Prostate gland (tissue), 2 donors: Measurements from ENCODE around the gene TTBK2. TPM values are rescaled to one million over a fixed set of nuclear protein-coding genes. Genes with fewer than 3 reads are reported as not detected.

Source experiments
- DNase-seq: peaks from one replicate; pipeline ENCODE4 v3.0.0-alpha.2; 2019; ENCODE audit warnings: low spot score
- H3K27ac ChIP-seq, 2 donors: fragments of 200-600 bp; sonication (generic); 2 replicates each; pipeline ENCODE4 v1.5.1; 2017 to 2019
- H3K27me3 ChIP-seq: fragments of 200-600 bp; sonication (generic); replicated peaks from 2 replicates; pipeline ENCODE4 v1.5.1; 2019; ENCODE audit not compliant: insufficient read depth
- H3K36me3 ChIP-seq, 2 donors: fragments of 200-600 bp; sonication (generic); 1 replicate in 1 of 2; 2 replicates in 1 of 2; pipeline versions ENCODE4 v1.5.1 to v1.8.1; 2017 to 2019
- H3K4me1 ChIP-seq: fragments of 200-600 bp; sonication (generic); replicated peaks from 2 replicates; pipeline ENCODE4 v1.5.1; 2019
- H3K4me3 ChIP-seq, 2 donors: fragments of 200-600 bp; sonication (generic); 2 replicates each; pipeline ENCODE4 v1.5.1; 2017 to 2019
- H3K9me3 ChIP-seq: fragments of 200-600 bp; sonication (generic); 2 replicates; pipeline ENCODE4 v1.5.1; 2017
- CTCF ChIP-seq, 4 experiments: fragments of 200-600 bp in 2 of 4; fragments of 450-650 bp in 2 of 4; sonication (generic) in 2 of 4; IDR thresholded peaks; 1 replicate in 3 of 4; 2 replicates in 1 of 4; pipeline ENCODE4 v1.5.1; 2016 to 2019; ENCODE audit warnings: antibody characterized with exemption in 4 of 4, mild to moderate bottlenecking in 2 of 4, moderate library complexity in 2 of 4
- POLR2A ChIP-seq: fragments of 450-650 bp; IDR thresholded peaks from one replicate; pipeline ENCODE4 v1.6.1; 2016; ENCODE audit warnings: antibody characterized with exemption, mild to moderate bottlenecking
- POLR2AphosphoS5 ChIP-seq: sonication (generic); formaldehyde crosslinking; IDR thresholded peaks from one replicate; pipeline ENCODE4 v1.6.1; 2017; ENCODE audit warnings: antibody characterized with exemption
- WGBS: methylation state at CpG from one replicate; pipeline ENCODE4 v1.1.5; 2018; 5-methylcytosine and 5-hydroxymethylcytosine counted together
- intact Hi-C: fragments of 100-400 bp; cut with DNase I; formaldehyde crosslinking; loops from one replicate; pipeline ENCODE4 v1.14.2; 2022
- total RNA-seq, 2 donors: library from RNA; depleted of rRNA; stranded (reverse); fragments of >200 nt; gene quantifications; one replicate each; pipeline ENCODE4 v1.1.0, GENCODE V29; 2016

TTBK2 gene
- total RNA-seq, 2 donors from 2014 or later = 20.4 to 30.3 TPM

GRCh38 chr15:42915654-42916315, 4.8 kb downstream of the TTBK2 start:
- WGBS = 95% methylated on average over 3 of the region's 3 CpGs
- TF ChIP-seq CTCF (IDR thresholded peaks at IDR 0.05) (no peak), POLR2AphosphoS5 (no peak), POLR2A (no peak)
- H3K36me3 ChIP-seq = no peaks in the 10 kb centered on the region
- intact Hi-C loops = no loop called here
- no peak for DNase-seq
- no peak overlapping the region for H3K27ac ChIP-seq
- H3K4me3 ChIP-seq = no peak overlapping the region
- H3K9me3 ChIP-seq = no peaks in the 10 kb centered on the region
- H3K4me1 ChIP-seq = no peaks in the 10 kb centered on the region
- no peaks in the 10 kb centered on the region for H3K27me3 ChIP-seq

- Histone ChIP-seq H3K27me3 (no peaks in the 10 kb centered on the region), H3K9me3 (no peaks in the 10 kb centered on the region), H3K27ac (no peak overlapping the region), H3K4me1 (no peaks in the 10 kb centered on the region), H3K36me3 (no peaks in the 10 kb centered on the region), H3K4me3 (no peak overlapping the region)
- no peak for DNase-seq
- intact Hi-C loops = no loop called here
- TF ChIP-seq CTCF (IDR thresholded peaks at IDR 0.05) (no peak), POLR2A (no peak), POLR2AphosphoS5 (no peak)
- 80% methylated on average over 5 of the region's 5 CpGs for WGBS
These were observed 5.7 kb downstream of the TTBK2 start for GRCh38 chr15:42914728-42915497.

- Histone ChIP-seq H3K27me3 (no peaks in the 10 kb centered on the region), H3K4me1 (no peaks in the 10 kb centered on the region), H3K4me3 (no peak overlapping the region), H3K36me3 (no peaks in the 10 kb centered on the region), H3K9me3 (no peaks in the 10 kb centered on the region), H3K27ac (no peak overlapping the region)
- TF ChIP-seq POLR2AphosphoS5 (no peak), CTCF (IDR thresholded peaks at IDR 0.05) (no peak), POLR2A (no peak)
- WGBS = 94% methylated on average over 5 of the region's 5 CpGs
- intact Hi-C loops = no loop called here
- DNase-seq = no peak
These were observed 9.5 kb downstream of the TTBK2 start for GRCh38 chr15:42911058-42911592.

- H3K36me3 ChIP-seq = no peaks in the 10 kb centered on the region
- DNase-seq = no peak
- TF ChIP-seq POLR2AphosphoS5 (no peak), POLR2A (no peak), CTCF (IDR thresholded peaks at IDR 0.05) (no peak)
- no peak overlapping the region for H3K4me3 ChIP-seq
- intact Hi-C loops = no loop called here
- no peaks in the 10 kb centered on the region for H3K27me3 ChIP-seq
- H3K9me3 ChIP-seq = no peaks in the 10 kb centered on the region
- WGBS = 79% methylated on average over 2 of the region's 2 CpGs
- H3K27ac ChIP-seq = no peak overlapping the region
- no peaks in the 10 kb centered on the region for H3K4me1 ChIP-seq
These were observed 12.0 kb downstream of the TTBK2 start for GRCh38 chr15:42908538-42908937.
